ENCODE data around the gene FBXL2. TPM values are rescaled to one million over a fixed set of nuclear protein-coding genes. Genes with fewer than 3 reads are reported as not detected.

The FBXL2 gene
- total RNA-seq, 3 donors from 2014 or later, result 0.43 to 5.6 (median 1.2) TPM

GRCh38 chr3:33433843-33434242 is 156.6 kb downstream of the FBXL2 start:
- Histone ChIP-seq H3K4me1 (ENCODE audit: low read depth) (peaks cover 31% of the 10 kb centered on the region), H3K9me3 (no peaks in the 10 kb centered on the region), H3K4me3 (no peak overlapping the region), H3K36me3 (ENCODE audit: low read depth) (no peaks in the 10 kb centered on the region)
- ATAC-seq (no peak), DNase-seq (no peak)
- TF ChIP-seq CTCF (IDR thresholded peaks at IDR 0.05), result no peak
- intact Hi-C loops (cut with DNase I, micrococcal nuclease), result no loop called here

Other genes starting within 250 kb of the FBXL2 start
- gene GLB1, start 180.3 kb upstream of the FBXL2 start, total RNA-seq, result 10 to 100 TPM; 60.9 to 96.7 (median 84.9) TPM
- 10 to 100 TPM; 10.4 to 17.2 (median 16.3) TPM for gene TMPPE, start 180.3 kb upstream of the FBXL2 start, total RNA-seq
- 100 to 1,000 TPM in 1 of 3 donors, 10 to 100 TPM in 2; 55.0 to 269 (median 83.3) TPM for gene CRTAP, start 163.4 kb upstream of the FBXL2 start, total RNA-seq
- 1 to 10 TPM in 1 of 3 donors, under 1 TPM in 2; 0.20 to 1.8 (median 0.60) TPM for gene SUSD5, start 58.6 kb upstream of the FBXL2 start, total RNA-seq
- gene UBP1, start 163.0 kb downstream of the FBXL2 start, total RNA-seq, result 10 to 100 TPM; 62.1 to 90.9 (median 64.3) TPM

Data from mucosa of descending colon (tissue), 3 donors.